CD14-positive monocyte (primary cell): Measurements from ENCODE around the gene UBE2QL1. TPM values are rescaled to one million over a fixed set of nuclear protein-coding genes. Genes with fewer than 3 reads are reported as not detected.

Source experiments
- DNase-seq, 3 donors: peaks; one replicate each; pipeline ENCODE4 v3.0.0-alpha.2; 2011 to 2022
- H2AFZ ChIP-seq: 2 replicates; pipeline ENCODE4 v1.6.0; 2012; ENCODE audit warnings: mild to moderate bottlenecking, low read depth, low read length, inconsistent platforms; ENCODE audit not compliant: insufficient read depth, poor library complexity, severe bottlenecking
- H3K27ac ChIP-seq, 2 donors: 1 replicate in 1 of 2; 2 replicates in 1 of 2; pipeline ENCODE4 v1.5.1; 2012 to 2013; ENCODE audit warnings: low read length in 2 of 2, control low read depth in 1 of 2, inconsistent platforms in 1 of 2, low read depth in 1 of 2, mild to moderate bottlenecking in 1 of 2
- H3K27me3 ChIP-seq, 2 donors: one replicate each; pipeline versions ENCODE4 v1.6.0 to v1.6.1; 2011 to 2013; ENCODE audit warnings: low read length in 2 of 2; ENCODE audit not compliant: control insufficient read depth in 2 of 2, insufficient read depth in 2 of 2
- H3K36me3 ChIP-seq, 2 donors: replicated peaks in 1 of 2; 1 replicate in 1 of 2; 2 replicates in 1 of 2; pipeline versions ENCODE4 v1.5.1 to v1.6.1; 2012 to 2013; ENCODE audit warnings: low read length in 2 of 2, control low read depth in 1 of 2, inconsistent platforms in 1 of 2, mild to moderate bottlenecking in 1 of 2; ENCODE audit not compliant: insufficient read depth in 2 of 2, control insufficient read depth in 1 of 2
- H3K4me1 ChIP-seq, 2 donors: 1 replicate in 1 of 2; 2 replicates in 1 of 2; pipeline versions ENCODE4 v1.5.1 to v1.6.1; 2012 to 2013; ENCODE audit warnings: low read length in 2 of 2, control low read depth in 1 of 2, inconsistent platforms in 1 of 2, mild to moderate bottlenecking in 1 of 2, moderate library complexity in 1 of 2; ENCODE audit not compliant: insufficient read depth in 2 of 2, control insufficient read depth in 1 of 2
- H3K4me2 ChIP-seq: replicated peaks from 2 replicates; pipeline ENCODE3; 2012; ENCODE audit warnings: low read length, moderate library complexity, mild to moderate bottlenecking; ENCODE audit not compliant: poor library complexity, severe bottlenecking; ENCODE audit errors: extremely low read depth
- H3K4me3 ChIP-seq, 3 experiments: fragments of 200-600 bp in 1 of 3; sonication (generic) in 1 of 3; replicated peaks in 1 of 3; 1 replicate in 2 of 3; 2 replicates in 1 of 3; pipeline ENCODE4 v1.5.1; 2011 to 2013; ENCODE audit warnings: low read length in 3 of 3, mild to moderate bottlenecking in 3 of 3, control low read depth in 2 of 3, low read depth in 2 of 3, inconsistent platforms in 1 of 3, moderate library complexity in 1 of 3
- H3K79me2 ChIP-seq: 2 replicates; pipeline ENCODE4 v1.6.0; 2012; ENCODE audit warnings: mild to moderate bottlenecking, control low read depth, inconsistent platforms, low read length, moderate library complexity; ENCODE audit not compliant: insufficient read depth
- H3K9ac ChIP-seq: 2 replicates; pipeline ENCODE4 v1.6.0; 2017; ENCODE audit warnings: low read length, mild to moderate bottlenecking; ENCODE audit not compliant: insufficient read depth, poor library complexity, severe bottlenecking
- H3K9me3 ChIP-seq, 2 donors: replicated peaks in 1 of 2; 1 replicate in 1 of 2; 2 replicates in 1 of 2; pipeline versions ENCODE4 v1.5.1 to v1.6.1; 2012 to 2013; ENCODE audit warnings: low read length in 2 of 2, control low read depth in 1 of 2; ENCODE audit not compliant: control insufficient read depth in 1 of 2, insufficient read depth in 1 of 2
- H4K20me1 ChIP-seq: 2 replicates; pipeline ENCODE4 v1.6.0; 2012; ENCODE audit warnings: mild to moderate bottlenecking, low read length, control low read depth, moderate library complexity; ENCODE audit not compliant: insufficient read depth
- H3K27ac Mint-ChIP-seq, 7 donors: one replicate each; pipeline ENCODE4 v1.8.0; 2020; ENCODE audit warnings: mild to moderate bottlenecking in 7 of 7, mixed read lengths in 7 of 7, moderate library complexity in 6 of 7, inconsistent platforms in 2 of 7
- H3K27me3 Mint-ChIP-seq, 3 donors: one replicate each; pipeline ENCODE4 v1.8.0; 2021 to 2022; ENCODE audit warnings: low read depth in 3 of 3, mild to moderate bottlenecking in 3 of 3, mixed read lengths in 3 of 3, moderate library complexity in 3 of 3, inconsistent platforms in 1 of 3
- H3K36me3 Mint-ChIP-seq, 2 donors: one replicate each; pipeline ENCODE4 v1.8.0; 2020; ENCODE audit warnings: mixed read lengths in 2 of 2, inconsistent platforms in 1 of 2, mild to moderate bottlenecking in 1 of 2
- H3K4me1 Mint-ChIP-seq: one replicate; pipeline ENCODE4 v1.8.0; 2020; ENCODE audit warnings: mild to moderate bottlenecking, mixed read lengths
- H3K4me3 Mint-ChIP-seq, 2 donors: one replicate each; pipeline ENCODE4 v1.8.0; 2020; ENCODE audit warnings: mild to moderate bottlenecking in 2 of 2, mixed read lengths in 2 of 2, moderate library complexity in 1 of 2
- H3K9me3 Mint-ChIP-seq, 7 donors: one replicate each; pipeline ENCODE4 v1.8.0; 2020 to 2022; ENCODE audit warnings: mixed read lengths in 7 of 7, mild to moderate bottlenecking in 6 of 7, moderate library complexity in 6 of 7, inconsistent platforms in 2 of 7
- WGBS: methylation state at CpG from one replicate; pipeline ENCODE4 v1.1.5; 2013; ENCODE audit warnings: missing lambda C conversion rate; ENCODE audit not compliant: insufficient coverage; 5-methylcytosine and 5-hydroxymethylcytosine counted together
- intact Hi-C, 2 donors: fragments of 100-400 bp; cut with micrococcal nuclease; formaldehyde crosslinking; loops; one replicate each; pipeline versions ENCODE4 v1.15.0 to v1.15.1; 2023
- polyA plus RNA-seq, 3 donors: library from polyadenylated mRNA; depleted of rRNA in 1 of 3; unstranded in 2 of 3; stranded (reverse) in 1 of 3; fragments of 300-500 nt in 2 of 3; fragments of >200 nt in 1 of 3; fragmentation: Illumina TruSeq in 2 of 3; gene quantifications; 1 replicate in 2 of 3; 2 replicates in 1 of 3; pipeline ENCODE4 v1.2.3, GENCODE V29; 2012 to 2021
- TF ChIP-seq, protein P1 (sequence below): fragments of 200-600 bp; IDR thresholded peaks from one replicate; pipeline ENCODE4 v1.8.0; 2022; ENCODE audit warnings: antibody characterized with exemption, mild to moderate bottlenecking

UBE2QL1 gene
- polyA plus RNA-seq, 3 donors: not detected

DNA sequence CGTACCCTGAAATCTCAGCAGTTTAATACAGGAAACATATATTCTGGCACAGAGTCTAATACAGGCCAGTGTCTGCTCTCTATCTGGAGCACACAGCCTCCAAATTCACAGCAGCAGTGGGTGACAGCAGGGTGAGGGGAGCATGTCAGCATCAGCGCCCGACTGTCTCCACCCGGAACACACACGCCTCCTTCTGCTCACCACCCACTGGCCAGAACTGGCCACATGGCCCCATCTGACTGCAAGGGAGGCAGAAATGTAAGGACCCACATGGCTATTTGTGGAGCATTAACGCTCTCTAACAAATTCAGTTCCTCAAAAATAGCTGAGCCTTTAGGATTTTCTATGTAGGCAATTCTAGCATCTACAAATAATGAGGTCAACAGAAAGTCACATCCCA is 24.6 kb downstream of the UBE2QL1 start:
- no peak overlapping the region for H3K27ac Mint-ChIP-seq
- H3K9me3 Mint-ChIP-seq: peaks cover 0 to 7% (median 4%) of the 10 kb centered on the region in 7 donors
- Histone ChIP-seq H3K4me3 (no peak overlapping the region), H3K27ac (no peak overlapping the region), H3K36me3 (no peaks in the 10 kb centered on the region), H3K4me2 (no peak overlapping the region), H3K9ac (no peak overlapping the region), H3K9me3 (no peaks in the 10 kb centered on the region), H3K79me2 (no peaks in the 10 kb centered on the region), H3K4me1 (no peaks in the 10 kb centered on the region), H3K27me3 (no peaks in the 10 kb centered on the region), H4K20me1 (no peaks in the 10 kb centered on the region), H2AFZ (no peak overlapping the region)
- DNase-seq: no peak
- 100% methylated on average over 1 of the region's 6 CpGs for WGBS
- no peaks in the 10 kb centered on the region for H3K36me3 Mint-ChIP-seq
- intact Hi-C loops: no loop called here
- no peaks in the 10 kb centered on the region for H3K4me1 Mint-ChIP-seq
- H3K27me3 Mint-ChIP-seq: peaks cover 0 to 7% (median 7%) of the 10 kb centered on the region in 3 donors
- TF ChIP-seq, protein P1, sequence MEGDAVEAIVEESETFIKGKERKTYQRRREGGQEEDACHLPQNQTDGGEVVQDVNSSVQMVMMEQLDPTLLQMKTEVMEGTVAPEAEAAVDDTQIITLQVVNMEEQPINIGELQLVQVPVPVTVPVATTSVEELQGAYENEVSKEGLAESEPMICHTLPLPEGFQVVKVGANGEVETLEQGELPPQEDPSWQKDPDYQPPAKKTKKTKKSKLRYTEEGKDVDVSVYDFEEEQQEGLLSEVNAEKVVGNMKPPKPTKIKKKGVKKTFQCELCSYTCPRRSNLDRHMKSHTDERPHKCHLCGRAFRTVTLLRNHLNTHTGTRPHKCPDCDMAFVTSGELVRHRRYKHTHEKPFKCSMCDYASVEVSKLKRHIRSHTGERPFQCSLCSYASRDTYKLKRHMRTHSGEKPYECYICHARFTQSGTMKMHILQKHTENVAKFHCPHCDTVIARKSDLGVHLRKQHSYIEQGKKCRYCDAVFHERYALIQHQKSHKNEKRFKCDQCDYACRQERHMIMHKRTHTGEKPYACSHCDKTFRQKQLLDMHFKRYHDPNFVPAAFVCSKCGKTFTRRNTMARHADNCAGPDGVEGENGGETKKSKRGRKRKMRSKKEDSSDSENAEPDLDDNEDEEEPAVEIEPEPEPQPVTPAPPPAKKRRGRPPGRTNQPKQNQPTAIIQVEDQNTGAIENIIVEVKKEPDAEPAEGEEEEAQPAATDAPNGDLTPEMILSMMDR: no peak
- H3K4me3 Mint-ChIP-seq: no peak overlapping the region

DNA sequence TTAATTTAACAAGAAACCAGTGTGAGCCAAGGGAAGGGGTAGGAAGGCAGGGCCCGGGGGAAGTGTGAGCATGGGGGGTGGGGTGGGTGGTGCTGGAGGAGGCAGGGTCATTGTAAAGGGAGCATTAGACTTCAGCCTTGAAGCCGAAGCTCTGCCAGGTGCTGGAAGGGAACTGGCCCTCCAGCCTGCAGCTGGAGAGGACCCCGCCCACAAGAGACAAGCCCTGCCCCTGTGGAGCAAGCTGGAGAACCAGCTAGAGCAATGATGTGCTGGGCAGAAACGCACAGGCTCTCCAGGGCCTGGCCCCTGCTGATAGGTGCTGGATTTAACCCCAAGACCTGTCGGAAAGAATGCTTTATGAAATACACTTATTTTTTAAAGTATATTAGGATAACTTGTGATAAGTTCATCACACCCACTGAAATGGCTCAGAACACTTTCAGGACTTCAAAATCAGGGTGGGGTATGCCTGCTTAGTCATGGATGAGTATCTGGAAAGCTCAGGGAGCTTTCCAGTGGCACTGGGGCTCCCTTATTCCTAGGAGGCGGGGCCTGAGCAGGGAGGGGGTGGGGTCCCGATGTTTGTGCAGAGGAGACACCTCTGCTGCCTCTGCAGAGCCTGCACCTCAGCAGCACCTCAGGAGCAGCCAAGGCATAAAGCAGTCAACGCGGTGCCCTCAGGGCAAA is 27.1 kb downstream of the UBE2QL1 start:
- H3K9ac ChIP-seq: no peak overlapping the region
- 67% methylated on average over 6 of the region's 9 CpGs for WGBS
- no peak overlapping the region for H3K4me3 Mint-ChIP-seq
- no peaks in the 10 kb centered on the region for H4K20me1 ChIP-seq
- intact Hi-C loops: no loop called here
- no peak overlapping the region for H3K4me3 ChIP-seq
- H3K36me3 ChIP-seq: no peaks in the 10 kb centered on the region
- DNase-seq: no peak
- peaks cover 0 to 8% (median 1%) of the 10 kb centered on the region in 3 donors for H3K27me3 Mint-ChIP-seq
- no peaks in the 10 kb centered on the region for H3K4me1 ChIP-seq
- H2AFZ ChIP-seq: no peak overlapping the region
- H3K4me1 Mint-ChIP-seq: no peaks in the 10 kb centered on the region
- H3K36me3 Mint-ChIP-seq: no peaks in the 10 kb centered on the region
- no peaks in the 10 kb centered on the region for H3K27me3 ChIP-seq
- no peaks in the 10 kb centered on the region for H3K9me3 ChIP-seq
- no peak overlapping the region for H3K27ac ChIP-seq
- H3K4me2 ChIP-seq: no peak overlapping the region
- TF ChIP-seq, protein P1: no peak
- H3K27ac Mint-ChIP-seq: no peak overlapping the region
- peaks cover 0 to 7% (median 4%) of the 10 kb centered on the region in 7 donors for H3K9me3 Mint-ChIP-seq
- no peaks in the 10 kb centered on the region for H3K79me2 ChIP-seq
